GM23248 (cell line): Measurements from ENCODE around the gene UBTF.

Source experiments
- EZH2 ChIP-seq: fragments of 200-600 bp; sonication (generic); IDR thresholded peaks from 2 replicates; pipeline ENCODE4 v1.6.1; 2018; ENCODE audit warnings: antibody characterized with exemption, mild to moderate bottlenecking; ENCODE audit not compliant: insufficient read depth, poor library complexity, severe bottlenecking
- EZH2phosphoT487 ChIP-seq: fragments of 200-600 bp; sonication (generic); IDR thresholded peaks from 2 replicates; pipeline ENCODE4 v1.6.1; 2018; ENCODE audit warnings: antibody characterized with exemption, moderate library complexity, mild to moderate bottlenecking, low read depth; ENCODE audit not compliant: insufficient read depth

DNA sequence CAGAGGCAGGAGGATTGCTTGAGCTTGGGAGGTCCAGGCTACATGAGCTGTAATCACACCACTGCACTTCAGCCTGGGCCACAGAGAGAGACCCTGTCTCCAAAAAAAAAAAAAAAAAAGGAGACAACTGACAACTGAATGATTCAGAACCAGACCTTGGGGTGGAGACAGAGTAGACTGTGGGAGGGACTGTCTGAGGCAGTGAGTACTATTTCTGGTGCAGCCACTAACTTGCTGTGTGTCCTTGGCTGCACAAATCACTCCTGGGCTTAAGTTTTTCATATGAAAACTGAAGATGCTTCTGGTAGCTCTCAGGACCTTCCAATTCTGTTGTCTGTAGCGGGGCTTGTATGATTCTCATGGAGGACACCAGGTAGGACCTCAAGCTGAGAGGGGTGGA, 43.2 kb downstream of the UBTF start:
- TF ChIP-seq EZH2 (no peak), EZH2phosphoT487 (no peak)
